Spleen (tissue), 7 donors: ENCODE data around the gene PDE8B.

Experiments
- POLR2A ChIP-seq, 3 donors: fragments of 450-650 bp; IDR thresholded peaks; one replicate each; pipeline ENCODE4 v1.5.1; 2017; ENCODE audit warnings: antibody characterized with exemption in 3 of 3, mild to moderate bottlenecking in 1 of 3
- TF ChIP-seq, protein P1 (sequence below), 11 experiments: fragments of 200-600 bp in 7 of 11; fragments of 450-650 bp in 4 of 11; sonication (generic) in 4 of 11; IDR thresholded peaks in 8 of 11; conservative IDR thresholded peaks in 3 of 11; 1 replicate in 7 of 11; 2 replicates in 4 of 11; pipeline versions ENCODE4 v1.4.0 to v1.8.0; 2016 to 2021; ENCODE audit warnings: antibody characterized with exemption in 11 of 11, inconsistent platforms in 4 of 11, mild to moderate bottlenecking in 1 of 11
- donor health status: DM: no; HTN: no; CAD: no; lungs with moderate emphysema.
- donor health status: DM: no; HTN: no; CAD: no.
- donor health status: DM: no; HTN: no; CAD: no.

DNA sequence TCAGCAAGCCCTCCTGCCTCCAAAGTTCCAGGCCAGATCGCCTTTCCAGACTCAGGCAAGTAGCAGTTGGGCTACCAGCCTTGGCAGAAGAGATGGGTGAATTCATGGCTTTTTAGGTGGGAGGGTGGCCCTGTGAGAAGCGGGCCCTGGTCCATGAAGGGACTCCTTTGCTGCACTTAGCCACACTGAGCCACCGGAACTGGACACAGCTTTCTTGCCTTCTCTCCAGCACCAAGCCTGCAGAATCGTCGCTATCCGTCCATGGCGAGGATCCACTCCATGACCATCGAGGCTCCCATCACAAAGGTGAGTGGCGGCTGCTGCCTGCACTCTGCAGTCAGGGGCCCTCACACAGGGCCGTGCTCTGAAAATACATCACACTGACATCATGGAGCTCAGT is 196.7 kb downstream of the PDE8B start:
- no peak for TF ChIP-seq POLR2A (IDR thresholded peaks at IDR 0.05)
- TF ChIP-seq, protein P1, sequence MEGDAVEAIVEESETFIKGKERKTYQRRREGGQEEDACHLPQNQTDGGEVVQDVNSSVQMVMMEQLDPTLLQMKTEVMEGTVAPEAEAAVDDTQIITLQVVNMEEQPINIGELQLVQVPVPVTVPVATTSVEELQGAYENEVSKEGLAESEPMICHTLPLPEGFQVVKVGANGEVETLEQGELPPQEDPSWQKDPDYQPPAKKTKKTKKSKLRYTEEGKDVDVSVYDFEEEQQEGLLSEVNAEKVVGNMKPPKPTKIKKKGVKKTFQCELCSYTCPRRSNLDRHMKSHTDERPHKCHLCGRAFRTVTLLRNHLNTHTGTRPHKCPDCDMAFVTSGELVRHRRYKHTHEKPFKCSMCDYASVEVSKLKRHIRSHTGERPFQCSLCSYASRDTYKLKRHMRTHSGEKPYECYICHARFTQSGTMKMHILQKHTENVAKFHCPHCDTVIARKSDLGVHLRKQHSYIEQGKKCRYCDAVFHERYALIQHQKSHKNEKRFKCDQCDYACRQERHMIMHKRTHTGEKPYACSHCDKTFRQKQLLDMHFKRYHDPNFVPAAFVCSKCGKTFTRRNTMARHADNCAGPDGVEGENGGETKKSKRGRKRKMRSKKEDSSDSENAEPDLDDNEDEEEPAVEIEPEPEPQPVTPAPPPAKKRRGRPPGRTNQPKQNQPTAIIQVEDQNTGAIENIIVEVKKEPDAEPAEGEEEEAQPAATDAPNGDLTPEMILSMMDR (IDR thresholded peaks at IDR 0.05 in 8 of 11, conservative IDR thresholded peaks at IDR 0.05 in 3 of 11): no peak
